ENCODE results near the gene TXNRD2.

The TXNRD2 gene

GRCh38 chr22:19965771-19966709 is 24.4 kb upstream of the TXNRD2 start:
- Histone ChIP-seq H3K23ac (ENCODE audit: low read length in 2 of 2) (no peak overlapping the region), H3K27ac (ENCODE audit: low read length, poor library complexity, severe bottlenecking) (no peak overlapping the region), H2BK120ac (ENCODE audit: low read depth, low read length) (no peak overlapping the region), H4K8ac (ENCODE audit: low read length) (no peak overlapping the region), H2BK12ac (ENCODE audit: low read length in 2 of 2) (no peak overlapping the region), H3K4me2 (ENCODE audit: low read length, poor library complexity, severe bottlenecking) (no peak overlapping the region), H3K27me3 (ENCODE audit: control insufficient read depth in 1 of 2, insufficient read depth in 1 of 2, low read length in 2 of 2) (no peaks in the 10 kb centered on the region), H4K91ac (ENCODE audit: low read length) (no peak overlapping the region), H2BK15ac (ENCODE audit: low read depth, poor library complexity, severe bottlenecking) (no peak overlapping the region), H3K18ac (ENCODE audit: low read depth in 1 of 2, low read length in 2 of 2) (no peak overlapping the region), H3K9ac (ENCODE audit: low read length) (no peak overlapping the region), H3K4me1 (ENCODE audit: control insufficient read depth, insufficient read depth, low read depth, low read length) (peaks cover 23% of the 10 kb centered on the region), H3K9me3 (ENCODE audit: control insufficient read depth, low read length) (no peaks in the 10 kb centered on the region), H3K4me3 (ENCODE audit: insufficient read depth in 1 of 2, low read depth in 1 of 2, low read length in 2 of 2) (no peak overlapping the region), H2BK5ac (ENCODE audit: low read depth, low read length, poor library complexity, severe bottlenecking) (no peak overlapping the region), H3K79me1 (replicated peaks; ENCODE audit: low read length, poor library complexity, severe bottlenecking) (no peaks in the 10 kb centered on the region), H2AFZ (ENCODE audit: low read depth, low read length) (no peak overlapping the region), H3K14ac (ENCODE audit: low read length in 2 of 2) (no peak overlapping the region), H3K36me3 (ENCODE audit: control insufficient read depth in 1 of 2, insufficient read depth in 2 of 2, low read depth in 1 of 2, low read length in 2 of 2) (peaks cover 45 to 68% of the 10 kb centered on the region in 2 experiments), H3K4ac (ENCODE audit: low read depth in 1 of 2, low read length in 2 of 2) (no peak overlapping the region), H2AK5ac (ENCODE audit: low read length, severe bottlenecking) (no peak overlapping the region)
- no peak for DNase-seq
- 93% methylated on average over 9 of the region's 10 CpGs for WGBS

DNA sequence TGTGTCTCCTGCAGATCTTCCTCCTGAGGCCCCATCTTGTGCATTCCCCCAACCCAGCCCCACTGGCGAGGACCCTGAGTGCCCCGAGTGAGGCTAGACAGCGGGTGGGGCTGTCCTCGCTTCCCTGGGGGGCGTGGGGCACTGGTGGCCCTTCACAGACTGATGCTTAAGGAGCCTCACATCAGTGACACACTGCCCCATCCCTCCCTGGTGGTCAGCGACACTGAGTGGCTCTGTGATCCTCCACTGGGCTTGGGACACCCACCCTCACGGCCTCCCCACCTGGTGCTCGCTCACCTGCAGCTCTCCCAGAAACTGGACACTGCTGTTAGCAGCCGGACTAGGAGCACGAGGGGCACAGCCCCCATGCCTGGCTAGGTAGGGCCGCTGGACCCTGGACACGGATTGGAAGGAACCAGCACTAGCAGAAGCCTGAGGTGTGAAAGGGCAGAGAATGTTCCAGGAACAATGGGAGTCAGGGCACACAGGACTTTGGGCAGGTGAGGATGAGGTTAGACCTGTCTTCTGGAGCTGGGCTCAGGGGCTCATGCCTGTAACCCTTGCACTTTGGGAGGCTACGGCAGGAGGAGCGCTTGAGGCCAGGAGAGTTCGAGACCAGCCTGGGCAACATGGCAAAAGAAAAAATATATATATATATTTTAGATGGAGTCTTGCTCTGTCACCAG is 23.2 kb upstream of the TXNRD2 start:
- H3K27me3 ChIP-seq (ENCODE audit: control insufficient read depth in 1 of 2, insufficient read depth in 1 of 2, low read length in 2 of 2), result no peaks in the 10 kb centered on the region
- no peak overlapping the region for H2BK120ac ChIP-seq (ENCODE audit: low read depth, low read length)
- H3K4me3 ChIP-seq (ENCODE audit: insufficient read depth in 1 of 2, low read depth in 1 of 2, low read length in 2 of 2), result no peak overlapping the region
- H3K23ac ChIP-seq (ENCODE audit: low read length in 2 of 2), result no peak overlapping the region
- no peak overlapping the region for H3K18ac ChIP-seq (ENCODE audit: low read depth in 1 of 2, low read length in 2 of 2)
- H2BK15ac ChIP-seq (ENCODE audit: low read depth, poor library complexity, severe bottlenecking), result no peak overlapping the region
- H3K27ac ChIP-seq (ENCODE audit: low read length, poor library complexity, severe bottlenecking), result no peak overlapping the region
- no peak overlapping the region for H3K9ac ChIP-seq (ENCODE audit: low read length)
- peaks cover 21% of the 10 kb centered on the region for H3K4me1 ChIP-seq (ENCODE audit: control insufficient read depth, insufficient read depth, low read depth, low read length)
- H3K4me2 ChIP-seq (ENCODE audit: low read length, poor library complexity, severe bottlenecking), result no peak overlapping the region
- no peaks in the 10 kb centered on the region for H3K9me3 ChIP-seq (ENCODE audit: control insufficient read depth, low read length)
- no peak for DNase-seq
- H4K91ac ChIP-seq (ENCODE audit: low read length), result no peak overlapping the region
- H2AFZ ChIP-seq (ENCODE audit: low read depth, low read length), result no peak overlapping the region
- no peak overlapping the region for H2BK12ac ChIP-seq (ENCODE audit: low read length in 2 of 2)
- H2AK5ac ChIP-seq (ENCODE audit: low read length, severe bottlenecking), result no peak overlapping the region
- no peak overlapping the region for H3K14ac ChIP-seq (ENCODE audit: low read length in 2 of 2)
- no peak overlapping the region for H2BK5ac ChIP-seq (ENCODE audit: low read depth, low read length, poor library complexity, severe bottlenecking)
- H4K8ac ChIP-seq (ENCODE audit: low read length), result no peak overlapping the region
- WGBS, result 91% methylated on average over 12 of the region's 15 CpGs
- H3K79me1 ChIP-seq (replicated peaks; ENCODE audit: low read length, poor library complexity, severe bottlenecking), result no peaks in the 10 kb centered on the region
- no peak overlapping the region for H3K4ac ChIP-seq (ENCODE audit: low read depth in 1 of 2, low read length in 2 of 2)
- H3K36me3 ChIP-seq (ENCODE audit: control insufficient read depth in 1 of 2, insufficient read depth in 2 of 2, low read depth in 1 of 2, low read length in 2 of 2), result peaks cover 42 to 64% of the 10 kb centered on the region in 2 experiments

GRCh38 chr22:19963863-19964642 is 22.4 kb upstream of the TXNRD2 start:
- Histone ChIP-seq H3K4me3 (ENCODE audit: insufficient read depth in 1 of 2, low read depth in 1 of 2, low read length in 2 of 2) (no peak overlapping the region), H3K4ac (ENCODE audit: low read depth in 1 of 2, low read length in 2 of 2) (no peak overlapping the region), H2BK5ac (ENCODE audit: low read depth, low read length, poor library complexity, severe bottlenecking) (no peak overlapping the region), H3K36me3 (ENCODE audit: control insufficient read depth in 1 of 2, insufficient read depth in 2 of 2, low read depth in 1 of 2, low read length in 2 of 2) (peaks cover 42 to 58% of the 10 kb centered on the region in 2 experiments), H3K4me1 (ENCODE audit: control insufficient read depth, insufficient read depth, low read depth, low read length) (peaks cover 26% of the 10 kb centered on the region), H2AK5ac (ENCODE audit: low read length, severe bottlenecking) (peak overlapping the region; percentile 19), H3K23ac (ENCODE audit: low read length in 2 of 2) (no peak overlapping the region), H2AFZ (ENCODE audit: low read depth, low read length) (no peak overlapping the region), H3K18ac (ENCODE audit: low read depth in 1 of 2, low read length in 2 of 2) (no peak overlapping the region), H4K8ac (ENCODE audit: low read length) (no peak overlapping the region), H3K4me2 (ENCODE audit: low read length, poor library complexity, severe bottlenecking) (no peak overlapping the region), H3K27ac (ENCODE audit: low read length, poor library complexity, severe bottlenecking) (no peak overlapping the region), H2BK15ac (ENCODE audit: low read depth, poor library complexity, severe bottlenecking) (no peak overlapping the region), H3K14ac (ENCODE audit: low read length in 2 of 2) (no peak overlapping the region), H2BK120ac (ENCODE audit: low read depth, low read length) (no peak overlapping the region), H3K9me3 (ENCODE audit: control insufficient read depth, low read length) (no peaks in the 10 kb centered on the region), H3K9ac (ENCODE audit: low read length) (peak overlapping the region; percentile 51), H2BK12ac (ENCODE audit: low read length in 2 of 2) (no peak overlapping the region), H4K91ac (ENCODE audit: low read length) (no peak overlapping the region), H3K27me3 (ENCODE audit: control insufficient read depth in 1 of 2, insufficient read depth in 1 of 2, low read length in 2 of 2) (no peaks in the 10 kb centered on the region), H3K79me1 (replicated peaks; ENCODE audit: low read length, poor library complexity, severe bottlenecking) (no peaks in the 10 kb centered on the region)
- DNase-seq, result no peak
- WGBS, result 97% methylated on average over 12 of the region's 12 CpGs
